DOHH2 (cell line): ENCODE measurements around the gene PTPN9.

ENCODE experiments used
- CTCF ChIP-seq: fragments of 200-600 bp; sonication (generic); IDR thresholded peaks from one replicate; pipeline ENCODE4 v1.5.1; 2014; ENCODE audit warnings: antibody characterized with exemption, mild to moderate bottlenecking, low read depth, low read length; ENCODE audit not compliant: poor library complexity, severe bottlenecking
- EZH2phosphoT487 ChIP-seq: fragments of 200-600 bp; sonication (generic); IDR thresholded peaks from 2 replicates; pipeline ENCODE4 v1.6.1; 2017; ENCODE audit warnings: borderline replicate concordance, mild to moderate bottlenecking, antibody characterized with exemption, low read length, moderate library complexity, mixed read lengths

- no peak for TF ChIP-seq CTCF
- no peak for TF ChIP-seq EZH2phosphoT487
Observed at GRCh38 chr15:75551091-75551490, 28.0 kb downstream of the PTPN9 start.
